Prostate gland (tissue), 2 donors: ENCODE measurements around the gene STAC. TPM values are rescaled to one million over a fixed set of nuclear protein-coding genes. Genes with fewer than 3 reads are reported as not detected.
"Not testable (repeated sequence)": the region's sequence is repeated elsewhere in the genome, so short reads cannot be mapped to it uniquely, and the experiment has no call there.

Experiments
- DNase-seq: peaks from one replicate; pipeline ENCODE4 v3.0.0-alpha.2; 2019; ENCODE audit warnings: low spot score
- H3K27ac ChIP-seq, 2 donors: fragments of 200-600 bp; sonication (generic); 2 replicates each; pipeline ENCODE4 v1.5.1; 2017 to 2019
- H3K27me3 ChIP-seq: fragments of 200-600 bp; sonication (generic); replicated peaks from 2 replicates; pipeline ENCODE4 v1.5.1; 2019; ENCODE audit not compliant: insufficient read depth
- H3K36me3 ChIP-seq, 2 donors: fragments of 200-600 bp; sonication (generic); 1 replicate in 1 of 2; 2 replicates in 1 of 2; pipeline versions ENCODE4 v1.5.1 to v1.8.1; 2017 to 2019
- H3K4me1 ChIP-seq: fragments of 200-600 bp; sonication (generic); replicated peaks from 2 replicates; pipeline ENCODE4 v1.5.1; 2019
- H3K4me3 ChIP-seq, 2 donors: fragments of 200-600 bp; sonication (generic); 2 replicates each; pipeline ENCODE4 v1.5.1; 2017 to 2019
- H3K9me3 ChIP-seq: fragments of 200-600 bp; sonication (generic); 2 replicates; pipeline ENCODE4 v1.5.1; 2017
- CTCF ChIP-seq, 4 experiments: fragments of 200-600 bp in 2 of 4; fragments of 450-650 bp in 2 of 4; sonication (generic) in 2 of 4; IDR thresholded peaks; 1 replicate in 3 of 4; 2 replicates in 1 of 4; pipeline ENCODE4 v1.5.1; 2016 to 2019; ENCODE audit warnings: antibody characterized with exemption in 4 of 4, mild to moderate bottlenecking in 2 of 4, moderate library complexity in 2 of 4
- POLR2A ChIP-seq: fragments of 450-650 bp; IDR thresholded peaks from one replicate; pipeline ENCODE4 v1.6.1; 2016; ENCODE audit warnings: antibody characterized with exemption, mild to moderate bottlenecking
- POLR2AphosphoS5 ChIP-seq: sonication (generic); formaldehyde crosslinking; IDR thresholded peaks from one replicate; pipeline ENCODE4 v1.6.1; 2017; ENCODE audit warnings: antibody characterized with exemption
- WGBS: methylation state at CpG from one replicate; pipeline ENCODE4 v1.1.5; 2018; 5-methylcytosine and 5-hydroxymethylcytosine counted together
- intact Hi-C: fragments of 100-400 bp; cut with DNase I; formaldehyde crosslinking; loops from one replicate; pipeline ENCODE4 v1.14.2; 2022
- total RNA-seq, 2 donors: library from RNA; depleted of rRNA; stranded (reverse); fragments of >200 nt; gene quantifications; one replicate each; pipeline ENCODE4 v1.1.0, GENCODE V29; 2016

Gene STAC
- total RNA-seq, 2 donors from 2014 or later, result 10.6 to 18.4 TPM

- WGBS, result 89% methylated on average over 9 of the region's 10 CpGs
- H3K4me3 ChIP-seq, result no peak overlapping the region
- no peak overlapping the region for H3K27ac ChIP-seq
- TF ChIP-seq POLR2A (no peak), POLR2AphosphoS5 (no peak), CTCF (IDR thresholded peaks at IDR 0.05) (no peak)
- intact Hi-C loops, result no loop called here
- no peaks in the 10 kb centered on the region for H3K9me3 ChIP-seq
- H3K27me3 ChIP-seq, result no peaks in the 10 kb centered on the region
- no peaks in the 10 kb centered on the region for H3K4me1 ChIP-seq
- DNase-seq, result no peak
- no peaks in the 10 kb centered on the region for H3K36me3 ChIP-seq
These were observed 62.9 kb downstream of the STAC start for GRCh38 chr3:36443028-36443686.

- 82% methylated on average over 1 of the region's 1 CpG for WGBS
- Histone ChIP-seq H3K27me3 (no peaks in the 10 kb centered on the region), H3K4me3 (no peak overlapping the region), H3K9me3 (no peaks in the 10 kb centered on the region), H3K4me1 (no peaks in the 10 kb centered on the region), H3K27ac (no peak overlapping the region), H3K36me3 (no peaks in the 10 kb centered on the region)
- TF ChIP-seq CTCF (IDR thresholded peaks at IDR 0.05) (no peak), POLR2A (no peak), POLR2AphosphoS5 (no peak)
- intact Hi-C loops, result no loop called here
- no peak for DNase-seq
These were observed 64.6 kb downstream of the STAC start for GRCh38 chr3:36444909-36445308.

GRCh38 chr3:36446276-36446675, 66.0 kb downstream of the STAC start:
- no peaks in the 10 kb centered on the region for H3K9me3 ChIP-seq
- TF ChIP-seq POLR2AphosphoS5 (no peak), POLR2A (no peak), CTCF (IDR thresholded peaks at IDR 0.05) (no peak)
- H3K4me1 ChIP-seq, result no peaks in the 10 kb centered on the region
- H3K27ac ChIP-seq, result no peak overlapping the region
- H3K36me3 ChIP-seq, result no peaks in the 10 kb centered on the region
- intact Hi-C loops, result no loop called here
- DNase-seq, result no peak
- H3K27me3 ChIP-seq, result no peaks in the 10 kb centered on the region
- no peak overlapping the region for H3K4me3 ChIP-seq

GRCh38 chr3:36447061-36447460, 66.8 kb downstream of the STAC start:
- no peak for DNase-seq
- intact Hi-C loops, result no loop called here
- 43% methylated on average over 2 of the region's 2 CpGs for WGBS
- Histone ChIP-seq H3K27ac (no peak overlapping the region), H3K4me1 (no peaks in the 10 kb centered on the region), H3K36me3 (no peaks in the 10 kb centered on the region), H3K4me3 (no peak overlapping the region), H3K27me3 (no peaks in the 10 kb centered on the region), H3K9me3 (no peaks in the 10 kb centered on the region)
- TF ChIP-seq POLR2AphosphoS5 (no peak), POLR2A (no peak), CTCF (IDR thresholded peaks at IDR 0.05) (no peak)

- WGBS, result 18% methylated on average over 1 of the region's 1 CpG
- Histone ChIP-seq H3K4me1 (no peaks in the 10 kb centered on the region), H3K27ac (no peak overlapping the region), H3K36me3 (no peaks in the 10 kb centered on the region), H3K27me3 (no peaks in the 10 kb centered on the region), H3K9me3 (no peaks in the 10 kb centered on the region), H3K4me3 (no peak overlapping the region)
- TF ChIP-seq POLR2AphosphoS5 (peak; percentile 46), CTCF (IDR thresholded peaks at IDR 0.05) (no peak)
- DNase-seq, result peak; percentile 6
- intact Hi-C loops, result no loop called here
These were observed 71.5 kb downstream of the STAC start for GRCh38 chr3:36451816-36452215.

GRCh38 chr3:36453213-36453612, 72.9 kb downstream of the STAC start:
- H3K9me3 ChIP-seq, H3K27ac ChIP-seq, H3K4me3 ChIP-seq, DNase-seq, intact Hi-C loops, H3K4me1 ChIP-seq, H3K27me3 ChIP-seq, H3K36me3 ChIP-seq: not testable (repeated sequence)
- WGBS, result 99% methylated on average over 23 of the region's 30 CpGs

GRCh38 chr3:36453896-36454295, 73.6 kb downstream of the STAC start:
- H3K27me3 ChIP-seq, H3K4me3 ChIP-seq, H3K27ac ChIP-seq, H3K4me1 ChIP-seq, H3K36me3 ChIP-seq, H3K9me3 ChIP-seq, intact Hi-C loops, DNase-seq: not testable (repeated sequence)
- 83% methylated on average over 6 of the region's 6 CpGs for WGBS
